ENCODE data around the gene ZNF76.

- TF ChIP-seq POLR2A (IDR thresholded peaks at IDR 0.05; ENCODE audit: low read depth, low read length) (no peak), CTCF (IDR thresholded peaks at IDR 0.05; ENCODE audit: extremely low read depth in 1 of 2, insufficient read depth in 1 of 2, low read depth in 1 of 2, low read length in 2 of 2) (no peak), EZH2 (IDR thresholded peaks at IDR 0.05; ENCODE audit: borderline replicate concordance, low read depth, low read length, severe bottlenecking) (no peak), MYC (IDR thresholded peaks at IDR 0.05; ENCODE audit: low read depth, low read length) (no peak), POLR2AphosphoS5 (IDR thresholded peaks at IDR 0.05; ENCODE audit: insufficient read depth, low read depth, low read length) (no peak), MAX (IDR thresholded peaks at IDR 0.05; ENCODE audit: insufficient read depth, insufficient read length) (no peak)
Observed at GRCh38 chr6:35272005-35272404, 12.5 kb downstream of the ZNF76 start.
